CD4-positive, alpha-beta memory T cell (primary cell): ENCODE results near the gene RTL10. TPM values are rescaled to one million over a fixed set of nuclear protein-coding genes. Genes with fewer than 3 reads are reported as not detected.

Experiments
- CTCF ChIA-PET: fragments of 350-600 bp; sonication (Branson Sonifier 250); formaldehyde crosslinking; loops from one replicate; lab custom pipeline; 2021; ENCODE audit warnings: inconsistent platforms; ENCODE audit not compliant: partially characterized antibody; lab: Charles Lee
- POLR2A ChIA-PET: fragments of 350-600 bp; sonication (Branson Sonifier 250); formaldehyde crosslinking; loops from one replicate; lab custom pipeline; 2021; ENCODE audit not compliant: partially characterized antibody; lab: Charles Lee
- DNase-seq, 5 donors: peaks; one replicate each; pipeline versions ENCODE4 v3.0.0 to v3.0.0-alpha.2; 2020 to 2022; ENCODE audit warnings: mixed read lengths in 1 of 5
- H3K27ac ChIP-seq: one replicate; pipeline ENCODE4 v1.7.0; 2013; ENCODE audit warnings: low read depth, low read length
- H3K27me3 ChIP-seq: 2 replicates; pipeline ENCODE4 v1.7.0; 2013; ENCODE audit warnings: mild to moderate bottlenecking, low read length, moderate library complexity; ENCODE audit not compliant: insufficient read depth
- H3K36me3 ChIP-seq: 2 replicates; pipeline ENCODE4 v1.7.0; 2013; ENCODE audit warnings: mild to moderate bottlenecking, low read length, moderate library complexity; ENCODE audit not compliant: insufficient read depth
- H3K4me1 ChIP-seq: 2 replicates; pipeline ENCODE4 v1.7.0; 2013; ENCODE audit warnings: mild to moderate bottlenecking, low read length, moderate library complexity; ENCODE audit not compliant: insufficient read depth
- H3K4me3 ChIP-seq, 2 donors: one replicate each; pipeline ENCODE4 v1.7.0; 2013; ENCODE audit warnings: low read length in 2 of 2, mild to moderate bottlenecking in 1 of 2
- H3K9me3 ChIP-seq, 2 donors: one replicate each; pipeline ENCODE4 v1.7.0; 2013; ENCODE audit warnings: low read length in 2 of 2, control low read depth in 1 of 2; ENCODE audit not compliant: control insufficient read depth in 1 of 2
- H3K27ac Mint-ChIP-seq, 7 donors: one replicate each; pipeline ENCODE4 v1.8.0; 2020 to 2021; ENCODE audit warnings: mixed read lengths in 7 of 7, mild to moderate bottlenecking in 6 of 7, inconsistent platforms in 3 of 7, moderate library complexity in 3 of 7
- H3K27me3 Mint-ChIP-seq, 2 donors: one replicate each; pipeline ENCODE4 v1.8.0; 2020 to 2021; ENCODE audit warnings: mixed read lengths in 2 of 2
- H3K36me3 Mint-ChIP-seq, 2 donors: one replicate each; pipeline ENCODE4 v1.8.0; 2020 to 2021; ENCODE audit warnings: mixed read lengths in 2 of 2, inconsistent platforms in 1 of 2, mild to moderate bottlenecking in 1 of 2
- H3K4me1 Mint-ChIP-seq, 4 donors: one replicate each; pipeline ENCODE4 v1.8.0; 2020 to 2021; ENCODE audit warnings: mixed read lengths in 4 of 4, mild to moderate bottlenecking in 1 of 4
- H3K4me3 Mint-ChIP-seq, 8 donors: one replicate each; pipeline ENCODE4 v1.8.0; 2020 to 2021; ENCODE audit warnings: mixed read lengths in 8 of 8, mild to moderate bottlenecking in 7 of 8, moderate library complexity in 6 of 8, inconsistent platforms in 3 of 8
- H3K9me3 Mint-ChIP-seq, 8 donors: one replicate each; pipeline ENCODE4 v1.8.0; 2020 to 2021; ENCODE audit warnings: mixed read lengths in 8 of 8, mild to moderate bottlenecking in 5 of 8, inconsistent platforms in 3 of 8, moderate library complexity in 1 of 8
- intact Hi-C: fragments of 100-400 bp; cut with micrococcal nuclease; formaldehyde crosslinking; loops from one replicate; pipeline ENCODE4 v1.15.1; 2023
- polyA plus RNA-seq, 2 donors: library from polyadenylated mRNA; unstranded; fragments of 300-500 nt; fragmentation: Illumina TruSeq; gene quantifications; one replicate each; pipeline ENCODE4 v1.2.3, GENCODE V29; 2021
- total RNA-seq, 2 experiments: library from RNA; stranded (reverse); gene quantifications; one replicate each; pipeline ENCODE4 v1.2.3, GENCODE V29; 2021

Gene RTL10
- total RNA-seq (10 to 100 TPM; 26.9 to 27.6 TPM), polyA plus RNA-seq (10 to 100 TPM in 1 of 2 donors, 1 to 10 TPM in 1; 4.3 to 13.0 TPM)

- peak; percentile 93 to 95 (median 94) for DNase-seq
- H3K27ac Mint-ChIP-seq: peak within 1 kb of the TSS; percentile 94 to 96 (median 96)
- peak within 1 kb of the TSS; percentile 77 to 94 for H3K4me3 ChIP-seq
- ChIA-PET CTCF (interaction anchor here (0.6 to 1.6 kb wide), 6 partner anchors 20 to 563 kb away, joined by 3 to 5 read pairs (median 3); no protein-coding TSS in a partner anchor), POLR2A (interaction anchor here (0.7 to 3.6 kb wide), 13 partner anchors 10 to 166 kb away, joined by 3 to 92 read pairs (median 5); partner anchors contain the start of genes COMT, TANGO2 and TXNRD2)
- H3K36me3 ChIP-seq: peaks cover 25% of the 10 kb centered on the region
- H3K36me3 Mint-ChIP-seq: peaks cover 0 to 45% of the 10 kb centered on the region in 2 donors
- no peaks in the 10 kb centered on the region for H3K9me3 Mint-ChIP-seq
- H3K27me3 Mint-ChIP-seq: no peaks in the 10 kb centered on the region
- peaks cover 43% of the 10 kb centered on the region for H3K4me1 ChIP-seq
- intact Hi-C loops: loop anchor here (1.0 kb wide), 2 partner anchors 36 to 137 kb away; no protein-coding TSS in a partner anchor
- no peaks in the 10 kb centered on the region for H3K9me3 ChIP-seq
- no peaks in the 10 kb centered on the region for H3K27me3 ChIP-seq
- H3K4me1 Mint-ChIP-seq: peaks cover 27 to 66% (median 45%) of the 10 kb centered on the region in 4 donors
- H3K4me3 Mint-ChIP-seq: peak within 1 kb of the TSS; percentile 92 to 98 (median 94)
- H3K27ac ChIP-seq: peak within 1 kb of the TSS; percentile 85
Measured at GRCh38 chr22:19854778-19855503, at the start of gene RTL10, which contains the start of gene GNB1L. RTL10 (minus strand) TSS chr22:19854874; CDS start chr22:19852261, 2,613 bp downstream. GNB1L (minus strand) TSS chr22:19854874; CDS start chr22:19821355, 33,519 bp downstream.

- intact Hi-C loops: no loop called here
- H3K27me3 Mint-ChIP-seq: no peaks in the 10 kb centered on the region
- H3K27me3 ChIP-seq: no peaks in the 10 kb centered on the region
- no peak overlapping the region for H3K27ac ChIP-seq
- H3K36me3 Mint-ChIP-seq: peaks cover 13 to 15% of the 10 kb centered on the region in 2 donors
- ChIA-PET POLR2A (no interaction called here), CTCF (interaction anchor here (0.6 to 6.5 kb wide), 2 partner anchors 148 to 174 kb away, joined by 3 to 34 read pairs; no protein-coding TSS in a partner anchor)
- H3K36me3 ChIP-seq: no peaks in the 10 kb centered on the region
- no peak overlapping the region for H3K4me3 ChIP-seq
- H3K4me1 ChIP-seq: peaks cover under 1% of the 10 kb centered on the region
- no peak overlapping the region for H3K27ac Mint-ChIP-seq
- no peaks in the 10 kb centered on the region for H3K9me3 ChIP-seq
- peaks cover 0 to 1% (median 0%) of the 10 kb centered on the region in 4 donors for H3K4me1 Mint-ChIP-seq
- no peak overlapping the region for H3K4me3 Mint-ChIP-seq
- no peak for DNase-seq
- no peaks in the 10 kb centered on the region for H3K9me3 Mint-ChIP-seq
Measured at GRCh38 chr22:19904174-19904856, 49.6 kb upstream of the RTL10 start.

- H3K36me3 ChIP-seq: no peaks in the 10 kb centered on the region
- no peak overlapping the region for H3K27ac Mint-ChIP-seq
- ChIA-PET CTCF (interaction anchor here (6.5 kb wide), 1 partner anchor 173 kb away, joined by 34 read pairs; no protein-coding TSS in a partner anchor), POLR2A (no interaction called here)
- no peak for DNase-seq
- no peak overlapping the region for H3K4me3 Mint-ChIP-seq
- no peaks in the 10 kb centered on the region for H3K4me1 ChIP-seq
- intact Hi-C loops: no loop called here
- H3K4me3 ChIP-seq: no peak overlapping the region
- peaks cover 13 to 14% of the 10 kb centered on the region in 2 donors for H3K36me3 Mint-ChIP-seq
- H3K9me3 Mint-ChIP-seq: no peaks in the 10 kb centered on the region
- no peak overlapping the region for H3K27ac ChIP-seq
- peaks cover 0 to 1% (median 0%) of the 10 kb centered on the region in 4 donors for H3K4me1 Mint-ChIP-seq
- no peaks in the 10 kb centered on the region for H3K27me3 Mint-ChIP-seq
- no peaks in the 10 kb centered on the region for H3K27me3 ChIP-seq
- H3K9me3 ChIP-seq: no peaks in the 10 kb centered on the region
Measured at GRCh38 chr22:19903513-19903912, 48.8 kb upstream of the RTL10 start.

- no peak overlapping the region for H3K4me3 ChIP-seq
- Mint-ChIP-seq H3K4me1 (peaks cover 0 to 1% (median 0%) of the 10 kb centered on the region in 4 donors), H3K9me3 (no peaks in the 10 kb centered on the region), H3K27me3 (no peaks in the 10 kb centered on the region), H3K27ac (no peak overlapping the region), H3K4me3 (no peak overlapping the region), H3K36me3 (peaks cover 10 to 11% of the 10 kb centered on the region in 2 donors)
- CTCF ChIA-PET: interaction anchor here (0.6 to 6.5 kb wide), 2 partner anchors 173 to 436 kb away, joined by 3 to 34 read pairs; no protein-coding TSS in a partner anchor
- POLR2A ChIA-PET: interaction anchor here (0.8 kb wide), 1 partner anchor 11 kb away, joined by 3 read pairs; no protein-coding TSS in a partner anchor
- no peak overlapping the region for H3K27ac ChIP-seq
- no peaks in the 10 kb centered on the region for H3K9me3 ChIP-seq
- no peaks in the 10 kb centered on the region for H3K36me3 ChIP-seq
- no peaks in the 10 kb centered on the region for H3K4me1 ChIP-seq
- no peaks in the 10 kb centered on the region for H3K27me3 ChIP-seq
- DNase-seq: no peak
- intact Hi-C loops: no loop called here
Measured at GRCh38 chr22:19903031-19903430, 48.4 kb upstream of the RTL10 start.

GRCh38 chr22:19902245-19902715 lies 47.6 kb upstream of the RTL10 start:
- Histone ChIP-seq H3K4me3 (no peak overlapping the region), H3K27me3 (no peaks in the 10 kb centered on the region), H3K27ac (no peak overlapping the region), H3K9me3 (no peaks in the 10 kb centered on the region), H3K36me3 (no peaks in the 10 kb centered on the region), H3K4me1 (no peaks in the 10 kb centered on the region)
- Mint-ChIP-seq H3K27me3 (no peaks in the 10 kb centered on the region), H3K4me3 (no peak overlapping the region), H3K4me1 (peaks cover 0 to 2% (median under 1%) of the 10 kb centered on the region in 4 donors), H3K27ac (no peak overlapping the region), H3K9me3 (no peaks in the 10 kb centered on the region), H3K36me3 (peaks cover 10 to 13% of the 10 kb centered on the region in 2 donors)
- intact Hi-C loops: no loop called here
- CTCF ChIA-PET: interaction anchor here (6.5 kb wide), 1 partner anchor 172 kb away, joined by 34 read pairs; no protein-coding TSS in a partner anchor
- POLR2A ChIA-PET: interaction anchor here (2.9 kb wide), 1 partner anchor 11 kb away, joined by 13 read pairs; no protein-coding TSS in a partner anchor
- no peak for DNase-seq

- DNase-seq: no peak
- ChIA-PET POLR2A (interaction anchor here (2.9 kb wide), 1 partner anchor 10 kb away, joined by 13 read pairs; no protein-coding TSS in a partner anchor), CTCF (interaction anchor here (6.5 kb wide), 1 partner anchor 171 kb away, joined by 34 read pairs; no protein-coding TSS in a partner anchor)
- peaks cover 10 to 14% of the 10 kb centered on the region in 2 donors for H3K36me3 Mint-ChIP-seq
- H3K27me3 Mint-ChIP-seq: no peaks in the 10 kb centered on the region
- Histone ChIP-seq H3K36me3 (no peaks in the 10 kb centered on the region), H3K4me1 (peaks cover 1% of the 10 kb centered on the region), H3K27ac (no peak overlapping the region), H3K9me3 (no peaks in the 10 kb centered on the region), H3K4me3 (no peak overlapping the region), H3K27me3 (no peaks in the 10 kb centered on the region)
- intact Hi-C loops: no loop called here
- no peaks in the 10 kb centered on the region for H3K9me3 Mint-ChIP-seq
- no peak overlapping the region for H3K4me3 Mint-ChIP-seq
- H3K4me1 Mint-ChIP-seq: peaks cover 0 to 8% (median 1%) of the 10 kb centered on the region in 4 donors
- H3K27ac Mint-ChIP-seq: no peak overlapping the region
Measured at GRCh38 chr22:19901577-19902244, 47.0 kb upstream of the RTL10 start.
